NCI-H146 treated with DMSO at 0.1 percent for 48 hours (cell line): ENCODE measurements around the gene CRIM1.

Experiments used
- DNase-seq: peaks from one replicate; lab custom pipeline; 2025; ENCODE audit not compliant: unreplicated experiment; lab: John Stamatoyannopoulos, UW

CRIM1 gene

DNA sequence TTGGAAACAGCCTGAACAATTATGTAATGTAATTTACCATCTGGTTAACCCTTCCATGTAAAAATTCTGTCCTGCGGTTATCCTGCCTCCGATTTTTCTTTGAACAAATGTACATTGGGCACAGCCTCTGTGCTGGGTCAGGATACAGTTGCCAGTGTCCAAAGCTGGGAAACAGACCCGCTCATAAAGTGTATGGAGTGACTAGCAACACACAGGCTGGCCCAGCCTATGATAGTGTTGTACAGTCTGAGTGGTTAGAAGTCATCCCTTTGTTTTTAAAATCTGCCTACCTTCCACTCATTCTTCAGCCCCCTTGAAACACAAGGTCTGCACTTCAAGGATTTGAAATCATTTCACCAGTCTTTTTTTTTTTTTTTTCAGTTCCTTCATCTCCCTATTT, 192.3 kb downstream of the CRIM1 start:
- DNase-seq: no peak

DNA sequence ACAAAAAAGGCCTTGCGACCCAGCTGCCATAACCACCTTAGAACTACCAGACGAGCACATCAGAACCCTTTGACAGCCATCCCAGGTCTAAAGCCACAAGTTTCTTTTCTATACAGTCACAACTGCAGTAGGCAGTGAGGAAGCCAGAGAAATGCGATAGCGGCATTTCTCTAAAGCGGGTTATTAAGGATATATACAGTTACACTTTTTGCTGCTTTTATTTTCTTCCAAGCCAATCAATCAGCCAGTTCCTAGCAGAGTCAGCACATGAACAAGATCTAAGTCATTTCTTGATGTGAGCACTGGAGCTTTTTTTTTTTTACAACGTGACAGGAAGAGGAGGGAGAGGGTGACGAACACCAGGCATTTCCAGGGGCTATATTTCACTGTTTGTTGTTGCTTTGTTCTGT, 193.6 kb downstream of the CRIM1 start:
- DNase-seq: no peak

DNA sequence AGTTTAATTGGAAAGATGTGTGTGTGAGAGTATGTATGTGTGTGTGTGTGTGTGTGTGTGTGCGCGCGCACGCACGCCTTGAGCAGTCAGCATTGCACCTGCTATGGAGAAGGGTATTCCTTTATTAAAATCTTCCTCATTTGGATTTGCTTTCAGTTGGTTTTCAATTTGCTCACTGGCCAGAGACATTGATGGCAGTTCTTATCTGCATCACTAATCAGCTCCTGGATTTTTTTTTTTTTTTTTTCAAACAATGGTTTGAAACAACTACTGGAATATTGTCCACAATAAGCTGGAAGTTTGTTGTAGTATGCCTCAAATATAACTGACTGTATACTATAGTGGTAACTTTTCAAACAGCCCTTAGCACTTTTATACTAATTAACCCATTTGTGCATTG, 194.4 kb downstream of the CRIM1 start:
- DNase-seq: no peak

DNA sequence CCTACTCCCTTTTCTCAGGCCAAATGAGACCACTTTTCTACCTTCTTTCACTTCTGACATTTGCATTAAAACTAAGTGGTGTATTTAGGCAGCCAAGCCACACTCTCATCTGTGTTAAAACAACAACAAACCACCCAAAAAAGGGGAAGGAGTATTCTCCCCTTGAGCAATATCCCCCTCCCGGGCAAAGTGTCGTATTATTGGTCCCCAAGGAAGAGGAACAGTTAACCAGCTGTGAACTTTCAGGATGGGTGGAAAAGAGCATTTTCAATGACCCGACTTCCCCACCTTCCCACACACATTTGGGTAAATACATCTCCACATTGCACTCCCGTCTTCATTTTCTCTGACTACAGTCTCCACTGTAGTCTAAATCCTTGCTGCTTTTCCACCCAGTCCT, 198.1 kb downstream of the CRIM1 start:
- no peak for DNase-seq

DNA sequence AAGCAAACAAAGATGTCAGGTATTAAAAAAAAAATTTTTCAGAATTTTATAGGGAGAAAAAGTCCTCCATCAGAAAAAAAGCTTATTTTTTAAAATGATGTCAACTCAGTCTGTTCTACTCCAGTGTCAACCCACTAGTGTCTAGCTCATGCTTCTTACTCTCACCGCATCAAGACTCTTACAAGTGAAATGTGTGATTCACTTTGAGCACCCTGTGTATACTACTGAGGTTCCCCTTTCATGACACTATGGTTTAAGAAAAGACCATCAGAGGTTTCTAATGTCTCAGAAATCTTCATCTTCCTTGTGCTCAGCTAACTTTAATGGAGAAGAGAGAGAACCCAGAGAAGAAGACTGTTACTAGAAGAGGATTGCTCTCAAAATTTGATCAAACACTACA, 199.0 kb downstream of the CRIM1 start:
- no peak for DNase-seq

DNA sequence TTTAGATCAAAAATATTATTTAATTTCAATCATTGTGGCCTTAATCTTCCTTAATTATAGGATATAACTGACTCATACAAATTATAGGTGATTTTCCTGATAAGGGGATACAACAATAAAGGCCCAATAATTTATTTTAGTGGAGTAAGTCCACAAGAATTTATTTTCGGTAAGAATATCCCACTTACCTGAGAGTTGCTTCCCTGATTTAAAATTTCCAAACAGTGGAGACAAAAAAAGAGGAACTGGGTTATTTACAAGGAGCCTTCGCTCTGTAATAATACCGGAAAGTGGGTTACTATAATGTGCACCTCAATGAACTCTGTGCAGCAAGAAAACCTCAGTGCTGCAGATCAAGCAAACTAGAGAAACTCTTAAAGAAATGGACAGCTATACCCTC, 200.2 kb downstream of the CRIM1 start:
- DNase-seq: no peak

DNA sequence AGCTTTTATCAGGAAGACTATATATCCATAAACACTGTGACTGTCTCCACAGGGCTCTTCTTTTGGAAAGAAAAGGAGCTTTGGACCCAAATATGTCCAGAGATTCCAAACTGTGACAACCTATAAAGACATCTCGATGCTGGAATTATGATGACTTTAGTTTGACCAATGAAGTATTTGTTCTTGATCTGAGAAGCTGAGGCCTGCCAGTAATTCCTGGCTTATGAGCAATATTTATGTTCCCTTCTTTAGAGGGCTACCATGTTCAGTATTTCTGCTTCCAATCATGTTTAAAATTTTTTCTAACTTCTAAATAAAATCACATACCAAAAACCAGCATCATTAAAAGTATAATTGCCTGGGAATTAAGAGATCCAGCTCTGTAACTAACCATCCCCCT, 201.3 kb downstream of the CRIM1 start:
- DNase-seq: no peak

DNA sequence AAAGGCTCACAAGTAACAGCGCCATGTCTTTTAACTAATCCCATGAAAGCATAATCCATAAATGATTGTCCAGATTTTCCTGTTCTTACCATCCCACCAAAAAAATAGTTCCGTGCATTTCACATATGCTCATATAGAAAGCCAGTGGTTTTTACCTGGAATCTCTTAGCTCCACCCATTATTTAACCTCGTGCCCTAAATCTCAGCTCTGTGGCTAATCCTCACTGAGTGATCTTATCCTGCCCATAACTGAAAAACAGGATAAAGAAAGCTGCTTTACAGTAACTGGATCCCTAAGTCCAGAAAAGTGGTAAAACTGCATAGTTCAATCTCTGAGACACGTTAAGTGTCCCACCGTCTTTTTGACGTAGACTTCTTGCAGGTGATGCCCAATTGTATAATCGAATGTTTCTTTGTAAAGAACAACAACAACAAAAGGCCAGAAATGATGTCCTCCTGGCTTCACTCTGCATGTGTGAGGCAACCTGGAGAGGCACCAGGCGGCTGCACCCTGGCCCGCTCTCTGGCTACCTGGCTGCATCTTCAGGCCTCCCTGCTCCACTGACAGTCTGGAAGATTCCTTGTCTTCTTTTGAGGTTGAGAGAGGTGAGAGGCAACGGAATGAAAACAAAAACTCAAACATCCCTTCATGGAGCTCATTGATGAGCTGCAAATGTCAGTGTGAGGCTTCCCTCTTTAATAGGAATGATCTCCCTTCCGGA, 203.8 kb downstream of the CRIM1 start:
- no peak for DNase-seq

DNA sequence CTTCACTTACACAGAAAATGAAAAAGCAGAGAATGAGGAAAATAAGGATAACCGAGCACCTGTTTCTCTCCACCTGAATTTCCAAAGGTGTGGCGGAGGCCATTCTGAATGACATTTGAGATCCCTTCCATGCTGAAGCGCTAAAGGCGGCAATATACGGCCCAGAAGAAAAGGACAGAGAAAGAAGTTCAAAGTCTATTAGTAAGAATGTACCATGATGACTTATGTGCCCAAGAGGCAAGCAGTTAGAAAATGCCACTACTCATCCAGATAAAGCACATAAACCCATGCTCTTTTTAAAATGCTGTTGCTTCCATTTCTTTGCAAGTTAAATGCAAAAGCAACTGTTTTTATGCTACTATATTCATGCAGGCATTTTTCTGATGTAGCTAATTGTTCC, 205.1 kb downstream of the CRIM1 start:
- DNase-seq: no peak

DNA sequence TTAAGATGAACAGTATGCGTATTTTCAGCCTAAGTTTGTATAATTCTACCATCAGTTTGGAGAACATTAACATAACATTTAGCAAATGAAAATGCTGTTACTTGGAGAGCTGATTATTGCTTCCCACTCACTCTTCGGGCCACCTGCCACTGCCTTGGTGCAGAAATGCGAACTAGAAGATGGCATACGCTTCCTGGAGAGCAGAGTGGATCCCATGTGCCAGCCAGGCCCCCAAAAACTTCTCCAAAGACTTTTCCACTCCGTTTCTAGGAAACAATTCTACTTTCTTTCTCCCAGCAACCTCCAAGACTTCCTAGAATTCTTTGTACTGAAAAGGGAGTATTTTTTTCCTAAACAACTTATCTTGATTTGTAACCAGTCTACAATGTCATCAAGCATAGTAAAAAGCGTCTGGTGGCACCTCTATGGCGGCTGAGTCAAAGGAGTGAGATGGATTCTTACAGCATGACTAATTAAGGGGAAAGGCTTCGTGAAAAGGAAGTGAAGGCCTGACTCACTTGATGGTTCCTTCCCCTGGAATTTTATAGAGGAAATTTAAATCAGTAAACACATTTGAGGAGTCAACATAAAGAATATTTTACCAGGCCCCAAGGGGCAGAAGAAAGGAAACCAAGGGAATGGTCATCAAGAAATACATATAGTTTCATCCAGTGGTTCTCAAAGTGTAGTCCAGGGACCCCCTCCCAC, 205.8 kb downstream of the CRIM1 start:
- no peak for DNase-seq

DNA sequence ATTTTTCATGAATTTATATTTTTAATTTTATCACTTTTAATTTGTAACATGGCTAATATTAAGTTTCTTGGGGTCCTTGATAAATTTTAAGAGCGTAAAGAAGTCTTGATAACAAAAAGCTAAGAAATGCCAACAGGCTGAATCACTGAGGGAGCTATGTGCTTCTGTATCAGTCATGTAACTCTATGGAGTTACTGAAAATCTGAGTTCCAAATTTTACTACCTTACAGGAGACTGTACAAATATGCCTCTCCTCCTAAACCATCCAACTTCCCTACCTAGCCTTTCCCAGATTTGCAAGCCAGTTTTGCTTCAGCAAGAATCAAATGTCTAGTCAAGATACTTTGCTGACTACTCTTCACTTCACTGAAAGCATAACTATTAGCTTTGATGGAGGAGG, 206.7 kb downstream of the CRIM1 start:
- no peak for DNase-seq

DNA sequence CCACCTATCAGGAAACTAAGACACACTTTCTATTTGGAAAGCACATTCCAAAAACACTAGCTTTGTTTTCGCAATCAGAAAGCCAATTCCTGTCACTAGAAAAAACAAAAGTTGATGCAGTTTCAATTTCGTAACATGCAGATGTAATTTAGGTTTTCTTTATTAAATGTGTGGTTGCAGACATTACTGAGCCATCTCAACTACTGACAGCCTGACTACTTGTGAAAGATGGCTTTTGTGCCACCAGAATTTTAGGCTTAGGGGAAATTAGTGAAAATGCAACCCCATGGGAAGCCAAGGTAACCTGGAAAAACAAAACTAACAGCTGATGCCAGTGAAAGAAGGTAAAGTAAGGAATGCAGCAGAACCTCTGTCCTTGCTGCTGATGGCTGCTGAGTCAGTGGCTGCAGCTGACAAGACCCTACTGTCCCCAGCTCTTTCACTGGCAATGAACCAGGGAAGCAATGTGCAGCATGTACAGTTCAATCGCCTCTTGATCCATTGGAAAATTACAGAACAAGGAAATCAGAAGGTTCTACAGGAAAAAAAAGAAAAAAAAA, 207.5 kb downstream of the CRIM1 start:
- no peak for DNase-seq

DNA sequence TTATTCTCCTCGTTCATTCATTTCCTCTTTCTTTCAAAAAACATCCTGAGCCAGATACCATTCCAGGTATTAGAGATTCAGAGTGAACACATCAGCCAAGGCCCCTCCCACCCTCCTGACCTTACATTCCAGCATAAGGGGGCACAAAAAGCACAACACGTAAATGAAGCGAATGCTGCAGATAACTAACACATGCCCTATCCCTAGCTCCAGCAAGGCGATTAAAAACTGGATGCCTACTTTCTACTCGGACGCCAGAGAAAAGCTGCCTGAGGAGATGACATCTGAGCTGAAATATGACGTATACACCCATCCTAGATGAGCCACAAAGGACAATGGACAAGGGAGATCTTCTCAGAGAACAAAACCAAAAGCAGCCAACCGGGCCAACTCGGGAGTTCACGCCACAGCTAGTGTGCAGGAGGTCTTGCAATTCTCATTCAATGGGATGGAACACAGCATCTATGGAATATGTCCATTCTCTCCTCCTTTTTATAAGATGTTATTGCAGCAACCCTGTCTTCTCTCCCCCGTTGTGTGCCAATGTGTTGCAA, 208.9 kb downstream of the CRIM1 start:
- DNase-seq: no peak

DNA sequence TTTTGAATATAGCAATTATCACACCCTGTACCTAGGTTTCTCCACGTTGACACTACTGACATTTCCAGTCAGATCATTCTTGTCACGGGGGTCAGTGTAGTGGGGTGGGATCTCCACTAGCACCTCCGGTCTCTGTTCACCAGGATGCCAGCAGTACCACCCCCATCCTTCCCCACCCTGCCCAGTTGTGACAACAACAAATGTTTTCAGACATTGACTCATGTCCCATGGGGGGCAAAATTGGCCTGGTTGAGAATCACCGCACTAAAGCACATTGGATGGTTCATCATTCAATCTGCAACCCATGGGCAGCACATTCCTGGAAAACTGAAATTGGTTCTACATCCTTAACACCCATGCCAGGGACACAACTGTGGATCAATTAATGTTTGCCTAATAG, 210.1 kb downstream of the CRIM1 start:
- DNase-seq: no peak

DNA sequence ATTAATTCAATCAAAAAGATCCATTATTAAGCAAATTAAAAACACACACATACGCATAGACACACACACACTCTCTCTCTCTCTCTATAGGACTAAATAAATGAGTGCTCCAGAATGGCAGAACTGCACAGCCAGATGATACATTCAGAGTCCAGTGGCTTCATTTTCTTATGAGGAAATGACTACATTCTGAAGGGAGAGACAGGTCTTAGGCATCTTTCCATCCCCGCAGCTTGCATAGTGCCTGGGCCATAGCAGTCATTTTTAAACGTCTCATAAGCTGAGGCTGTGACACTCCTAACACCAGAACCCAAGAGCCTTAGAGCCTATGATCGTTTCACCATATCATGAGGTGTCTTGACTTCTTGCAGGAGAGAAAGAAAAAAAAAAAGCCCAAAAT, 211.3 kb downstream of the CRIM1 start:
- DNase-seq: no peak

DNA sequence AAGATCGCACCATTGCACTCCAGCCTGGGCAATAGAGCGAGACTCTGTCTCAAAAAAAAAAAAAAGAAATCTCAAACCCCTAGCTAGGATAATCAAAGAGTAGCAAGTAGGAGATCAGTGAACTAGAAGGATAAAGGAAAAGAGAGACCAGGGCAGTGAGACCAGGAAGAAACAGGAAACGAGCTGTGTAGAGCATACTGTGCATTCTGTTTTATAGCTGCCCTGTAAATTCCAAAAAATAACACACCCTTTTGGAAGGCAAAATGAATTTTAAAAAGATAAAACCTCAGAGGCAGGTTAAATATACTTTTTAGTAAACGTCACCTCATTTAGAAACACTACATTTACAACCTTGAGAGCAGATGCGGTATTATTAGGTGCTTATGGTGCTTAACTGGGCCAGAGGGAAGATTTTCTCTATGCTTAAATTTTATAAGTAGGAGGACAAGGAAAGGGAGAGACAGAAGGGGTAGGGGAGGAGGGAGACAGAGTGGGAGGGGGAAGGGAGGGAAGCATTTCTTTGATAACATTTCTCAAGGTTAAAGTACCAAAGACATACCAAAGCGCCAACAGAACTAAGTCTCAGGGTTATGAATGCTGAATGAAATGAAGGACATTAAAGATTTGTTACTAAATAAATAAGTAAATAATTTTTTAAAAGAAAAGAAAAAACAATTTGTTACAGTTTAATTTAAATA, 212.3 kb downstream of the CRIM1 start:
- no peak for DNase-seq

DNA sequence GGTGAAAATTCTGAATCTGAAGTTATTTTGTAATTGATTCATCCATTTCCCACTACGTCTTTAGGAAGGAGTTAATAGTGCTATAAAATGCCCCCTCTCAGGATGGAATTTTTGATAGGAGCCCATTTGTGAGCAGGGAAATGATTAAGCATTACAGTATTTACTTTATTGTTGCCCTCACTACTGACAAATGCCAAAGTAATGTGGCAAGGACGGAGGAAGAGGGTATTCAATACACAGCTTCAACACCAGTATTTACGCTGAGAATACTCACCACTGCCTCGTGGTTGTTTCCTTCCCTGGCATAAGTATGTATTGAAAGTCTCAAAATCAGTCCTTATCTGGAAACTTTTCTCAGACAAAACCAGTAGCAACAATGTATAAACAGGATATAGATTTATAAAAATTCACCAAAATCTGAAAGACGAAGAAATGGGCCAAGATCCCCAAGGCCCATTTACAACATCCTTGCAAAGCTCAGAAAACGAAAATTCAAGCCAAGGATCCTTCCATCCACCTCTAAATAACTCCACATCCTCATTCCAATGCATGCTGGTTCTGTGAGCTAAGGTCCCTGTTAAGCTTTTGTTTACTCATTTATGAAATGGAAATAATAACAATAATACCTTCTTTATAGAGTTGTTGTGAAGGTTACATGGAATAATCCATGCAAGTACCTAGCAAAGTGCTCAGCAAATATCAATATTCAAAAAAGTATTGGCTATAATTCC, 213.1 kb downstream of the CRIM1 start:
- no peak for DNase-seq

DNA sequence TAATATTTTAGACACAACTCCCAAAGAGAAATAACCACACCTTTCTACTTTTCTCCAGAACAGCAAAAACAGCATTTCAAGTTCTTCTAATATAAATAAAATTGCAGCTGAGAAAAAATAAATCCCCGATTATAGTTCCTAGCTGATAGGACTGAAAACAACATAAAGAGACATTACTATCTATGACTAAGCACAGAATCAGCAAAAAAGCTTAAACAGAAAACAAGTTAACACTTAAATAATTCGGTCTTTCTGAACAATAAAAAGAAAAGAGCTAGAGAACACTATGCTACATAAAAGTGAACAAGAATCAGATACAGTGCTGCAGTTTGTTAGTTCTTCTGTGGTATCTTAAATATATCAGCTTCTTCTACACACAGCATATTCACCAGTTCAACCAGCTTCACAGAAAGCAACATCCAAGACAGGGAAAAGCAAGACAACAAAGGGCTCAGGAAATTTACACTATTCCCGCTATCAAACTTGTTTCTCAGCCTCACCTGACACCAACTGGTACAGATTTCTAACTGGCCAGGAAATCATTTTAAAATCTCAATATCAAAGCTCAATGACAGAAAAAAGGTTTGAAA, 213.8 kb downstream of the CRIM1 start:
- no peak for DNase-seq

DNA sequence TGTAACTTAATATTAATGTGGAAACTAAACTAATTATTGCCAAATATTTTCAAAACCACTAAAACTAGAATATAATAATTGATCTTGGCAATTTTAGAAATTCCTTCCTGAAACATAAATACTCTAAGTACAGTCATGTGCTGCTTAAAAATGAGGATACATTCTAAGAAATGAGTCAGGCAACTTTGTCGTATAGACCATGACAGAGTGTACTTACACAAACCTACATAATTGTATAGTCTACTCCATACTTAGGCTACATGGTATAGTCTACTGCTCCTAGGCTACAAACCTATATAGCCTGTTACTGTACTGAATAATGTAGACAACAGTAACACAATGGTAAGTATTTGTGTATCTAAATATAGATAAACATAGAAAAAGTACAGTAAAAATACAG, 214.8 kb downstream of the CRIM1 start:
- no peak for DNase-seq

DNA sequence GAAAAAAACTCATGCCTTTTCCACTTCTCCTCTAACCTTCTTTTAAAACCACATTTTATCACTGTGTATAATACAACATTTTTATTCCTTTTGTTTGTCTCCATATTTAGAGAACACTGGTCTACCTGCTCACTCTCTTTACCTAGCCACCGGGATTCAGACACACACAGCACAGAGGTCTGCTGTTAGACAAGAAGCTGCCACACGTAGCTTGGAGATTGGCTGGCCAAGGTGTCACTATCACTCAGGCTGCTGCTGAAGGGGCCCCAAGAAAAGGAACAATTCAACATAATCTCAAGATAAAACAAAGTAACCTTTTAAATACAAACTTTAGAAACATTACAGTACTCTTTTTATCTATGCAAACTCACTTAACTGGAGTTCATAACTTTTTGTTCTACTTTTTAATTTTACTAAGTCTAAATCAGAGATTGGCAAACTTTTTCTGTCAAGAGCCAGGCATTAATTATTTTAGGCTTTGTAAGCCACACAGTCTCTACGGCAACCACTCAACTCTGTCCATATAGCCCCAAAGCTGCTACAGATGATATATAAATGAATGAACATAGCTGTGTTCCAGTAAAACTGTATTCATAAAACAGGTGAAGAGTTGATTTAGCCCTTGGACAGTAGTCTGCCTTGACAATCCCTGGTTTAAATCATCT, 216.6 kb downstream of the CRIM1 start:
- DNase-seq: no peak
